NCI-H2227 (cell line): Measurements from ENCODE around the gene RNF130.

Experiments used
- DNase-seq: peaks from one replicate; lab custom pipeline; 2025; ENCODE audit not compliant: unreplicated experiment; lab: John Stamatoyannopoulos, UW

Gene RNF130, protein sequence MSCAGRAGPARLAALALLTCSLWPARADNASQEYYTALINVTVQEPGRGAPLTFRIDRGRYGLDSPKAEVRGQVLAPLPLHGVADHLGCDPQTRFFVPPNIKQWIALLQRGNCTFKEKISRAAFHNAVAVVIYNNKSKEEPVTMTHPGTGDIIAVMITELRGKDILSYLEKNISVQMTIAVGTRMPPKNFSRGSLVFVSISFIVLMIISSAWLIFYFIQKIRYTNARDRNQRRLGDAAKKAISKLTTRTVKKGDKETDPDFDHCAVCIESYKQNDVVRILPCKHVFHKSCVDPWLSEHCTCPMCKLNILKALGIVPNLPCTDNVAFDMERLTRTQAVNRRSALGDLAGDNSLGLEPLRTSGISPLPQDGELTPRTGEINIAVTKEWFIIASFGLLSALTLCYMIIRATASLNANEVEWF

DNA sequence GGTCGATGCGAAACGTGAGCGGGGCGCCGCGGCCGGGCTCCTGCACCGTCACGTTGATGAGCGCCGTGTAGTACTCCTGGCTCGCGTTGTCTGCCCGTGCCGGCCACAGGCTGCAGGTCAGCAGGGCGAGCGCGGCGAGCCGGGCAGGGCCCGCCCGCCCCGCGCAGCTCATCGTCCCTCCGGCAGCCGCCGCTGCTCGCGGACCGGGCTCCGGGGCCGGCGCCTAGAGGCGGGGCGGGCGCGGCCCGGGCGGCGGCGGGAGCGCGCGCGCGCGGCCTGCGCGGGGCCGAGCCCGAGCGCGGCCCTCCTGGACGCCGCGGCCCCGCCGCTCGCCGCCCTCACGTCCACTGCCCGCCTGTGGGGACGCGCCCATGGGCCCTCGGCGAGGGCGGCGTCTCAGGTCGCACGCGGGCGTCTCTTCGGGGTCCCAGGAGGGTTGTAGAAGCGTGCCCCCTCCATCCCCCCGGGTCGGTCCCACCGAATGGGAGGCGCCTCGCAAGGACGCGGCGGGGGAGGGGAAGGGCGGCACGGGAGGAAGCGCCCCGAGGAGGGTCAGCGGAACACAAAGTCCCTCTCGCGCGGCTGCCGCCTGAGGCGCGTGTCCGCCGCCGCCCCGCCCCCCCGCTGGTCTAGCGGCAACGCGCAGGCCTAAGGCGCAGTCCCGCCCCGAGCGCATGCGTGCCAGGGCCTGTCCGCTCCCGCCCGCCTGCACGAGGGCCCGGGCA lies at the start of gene RNF130:
Gene RNF130, minus strand, starts transcription at position 229 of the 725 bp plus-strand sequence. Its CDS starts 57 bp downstream, at position 172.
- peak; percentile 93 for DNase-seq

DNA sequence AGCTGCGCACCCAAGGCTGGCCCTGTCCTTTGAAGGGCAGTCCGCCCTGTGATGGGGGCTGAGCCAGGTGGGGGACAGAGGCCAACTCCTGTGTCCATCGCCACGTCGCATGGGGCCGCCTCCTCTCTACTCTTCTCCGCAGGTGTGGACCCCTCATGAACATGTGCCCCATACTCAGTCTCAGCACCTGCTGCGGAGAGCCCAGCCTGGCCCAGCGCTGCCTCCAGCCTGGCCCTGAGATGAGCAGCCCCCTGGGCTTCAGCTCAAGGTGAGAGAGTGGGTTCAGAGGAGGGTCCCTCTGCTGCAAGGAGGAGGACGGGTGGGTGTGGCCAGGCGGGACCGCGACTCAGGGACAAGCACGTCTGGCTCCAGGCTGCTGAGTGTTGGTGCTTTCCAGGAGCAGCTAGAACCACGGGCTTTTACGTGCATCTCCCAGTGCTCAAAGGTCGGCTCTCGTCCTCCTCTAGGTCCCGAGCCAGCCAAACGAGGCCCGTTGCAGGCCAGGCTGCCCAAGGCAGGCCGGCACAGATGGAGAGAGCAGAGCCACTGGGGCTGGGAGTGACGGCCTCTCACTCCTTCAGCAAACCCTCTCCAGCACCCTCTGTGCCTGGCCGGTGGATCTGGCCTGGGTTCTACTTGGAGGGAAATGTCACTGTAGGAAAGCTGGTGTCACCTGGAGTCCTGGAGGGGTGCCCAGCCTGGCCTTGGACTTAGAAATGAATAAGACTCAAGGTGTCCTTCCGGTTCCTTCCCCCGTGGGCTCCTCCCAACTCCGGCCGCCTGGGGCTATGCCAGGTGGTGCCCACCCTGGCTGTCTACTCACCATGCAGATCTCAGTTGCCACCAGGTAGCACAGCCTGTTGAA lies 48.9 kb upstream of the RNF130 start:
- no peak for DNase-seq

GRCh38 chr5:180119903-180120236 lies 48.3 kb upstream of the RNF130 start:
- no peak for DNase-seq

GRCh38 chr5:180119031-180119902 lies 47.7 kb upstream of the RNF130 start:
- DNase-seq = no peak

- no peak for DNase-seq
Measured at GRCh38 chr5:180118391-180118791, 46.8 kb upstream of the RNF130 start.

- DNase-seq = no peak
Measured at GRCh38 chr5:180117000-180117725, 45.6 kb upstream of the RNF130 start.

DNA sequence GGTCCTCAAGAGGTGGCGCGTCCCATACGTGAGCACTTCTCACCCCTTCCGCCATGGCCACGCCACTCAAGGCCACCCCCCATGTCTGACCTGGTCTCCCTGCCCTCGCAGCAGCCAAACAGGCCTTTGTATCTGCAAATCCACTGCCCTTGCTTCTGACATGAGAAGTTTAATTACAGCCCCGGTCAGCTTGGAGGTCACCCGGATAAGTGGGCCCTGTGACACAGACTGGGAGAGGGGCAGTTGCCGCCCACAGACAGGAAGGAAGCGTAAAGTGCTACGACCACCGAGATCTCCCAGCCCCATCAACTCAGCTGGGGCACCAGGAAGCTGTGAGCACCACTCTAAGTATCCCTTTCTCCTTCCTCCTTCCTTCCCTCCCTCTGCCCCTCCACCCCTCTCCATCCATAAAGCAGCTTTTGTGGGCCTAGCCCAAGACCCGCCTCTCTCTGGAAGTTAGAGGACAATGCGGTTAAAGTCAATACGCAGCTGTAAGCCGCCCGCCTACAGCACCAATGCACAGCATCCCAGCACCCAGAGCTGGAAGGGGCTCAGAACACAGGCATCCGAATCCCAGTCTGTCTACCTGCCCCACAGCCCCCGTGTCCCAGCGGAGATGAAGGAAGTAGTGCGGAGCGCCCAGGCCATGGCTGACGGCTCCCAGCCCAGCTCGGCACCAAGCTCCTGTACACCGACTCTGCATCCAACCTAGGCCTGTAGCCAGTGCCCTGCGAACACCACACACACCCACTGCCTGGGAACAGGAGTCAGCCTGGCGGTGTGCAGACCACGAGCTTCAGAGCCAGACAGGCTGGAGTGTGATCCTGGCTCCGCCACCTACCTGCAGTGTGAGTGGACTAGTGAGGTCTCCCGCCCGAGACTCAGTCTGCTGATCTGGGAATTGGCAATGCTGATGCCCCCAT lies 44.8 kb upstream of the RNF130 start:
- no peak for DNase-seq

DNA sequence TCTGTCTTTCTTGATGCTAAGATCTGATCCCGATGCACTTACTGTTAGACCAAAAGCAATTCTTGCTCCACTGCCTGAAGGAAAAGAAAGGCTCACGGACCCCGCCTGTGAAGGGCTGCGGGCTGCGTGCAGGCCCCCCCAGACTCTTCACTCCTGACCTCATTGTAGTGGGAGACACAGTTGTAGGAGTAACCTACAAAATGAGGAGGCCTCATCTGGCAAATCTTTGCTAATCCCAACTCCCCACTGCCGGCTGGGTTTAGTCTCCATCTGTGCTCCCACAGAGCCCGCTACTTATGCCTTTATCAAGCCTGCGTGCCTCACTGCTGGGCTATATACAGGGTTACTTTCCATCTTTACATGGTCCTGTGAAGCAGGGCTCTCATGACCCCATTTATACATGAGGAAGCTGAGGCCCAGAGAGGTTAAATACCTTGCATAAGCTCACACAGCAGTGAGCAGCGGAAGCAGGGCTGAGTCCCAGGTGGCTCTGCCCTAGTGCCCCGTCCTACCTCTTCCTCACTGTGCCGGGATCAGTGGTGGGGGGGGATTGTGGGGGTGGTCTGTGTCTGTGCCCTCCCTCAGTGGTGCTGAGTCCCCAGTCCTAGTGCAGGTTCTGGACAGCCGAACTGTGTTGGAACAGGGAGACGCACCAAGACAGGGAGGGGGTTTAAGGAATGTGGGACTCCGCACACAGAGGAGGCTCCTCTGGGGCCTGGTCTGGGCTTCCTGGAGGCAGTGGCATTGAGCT lies 43.9 kb upstream of the RNF130 start:
- DNase-seq = no peak

- DNase-seq = no peak
Measured at GRCh38 chr5:180114304-180115003, 42.9 kb upstream of the RNF130 start.

DNA sequence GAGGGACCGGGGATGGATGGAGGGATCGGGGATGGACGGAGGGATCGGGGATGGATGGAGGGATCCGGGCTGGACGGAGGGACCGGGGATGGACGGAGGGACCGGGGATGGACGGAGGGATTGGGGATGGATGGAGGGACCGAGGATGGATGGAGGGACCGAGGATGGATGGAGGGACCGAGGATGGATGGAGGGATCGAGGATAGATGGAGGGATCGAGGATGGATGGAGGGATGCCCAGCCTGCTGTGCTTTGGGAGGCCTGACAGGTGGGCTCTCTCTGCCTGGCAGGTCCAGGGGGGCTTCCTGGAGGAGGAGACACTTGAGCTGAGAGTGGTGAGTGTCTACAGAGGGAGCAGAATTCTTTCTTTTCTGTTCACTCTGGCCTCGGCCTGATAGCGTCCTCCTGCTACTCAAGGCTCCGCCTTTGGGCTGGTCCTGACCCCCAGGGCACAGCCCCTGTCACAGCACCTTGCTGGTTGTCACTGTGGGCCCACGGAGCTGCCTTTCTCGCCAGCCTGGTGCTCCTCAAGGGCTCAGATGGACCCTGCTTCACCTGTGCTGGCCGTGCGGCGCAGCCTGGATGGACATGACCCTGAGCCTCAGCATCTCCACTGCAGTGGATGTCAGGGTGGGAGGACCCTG lies 42.2 kb upstream of the RNF130 start:
- DNase-seq = no peak

GRCh38 chr5:180112181-180112861 lies 40.8 kb upstream of the RNF130 start:
- DNase-seq = no peak

DNA sequence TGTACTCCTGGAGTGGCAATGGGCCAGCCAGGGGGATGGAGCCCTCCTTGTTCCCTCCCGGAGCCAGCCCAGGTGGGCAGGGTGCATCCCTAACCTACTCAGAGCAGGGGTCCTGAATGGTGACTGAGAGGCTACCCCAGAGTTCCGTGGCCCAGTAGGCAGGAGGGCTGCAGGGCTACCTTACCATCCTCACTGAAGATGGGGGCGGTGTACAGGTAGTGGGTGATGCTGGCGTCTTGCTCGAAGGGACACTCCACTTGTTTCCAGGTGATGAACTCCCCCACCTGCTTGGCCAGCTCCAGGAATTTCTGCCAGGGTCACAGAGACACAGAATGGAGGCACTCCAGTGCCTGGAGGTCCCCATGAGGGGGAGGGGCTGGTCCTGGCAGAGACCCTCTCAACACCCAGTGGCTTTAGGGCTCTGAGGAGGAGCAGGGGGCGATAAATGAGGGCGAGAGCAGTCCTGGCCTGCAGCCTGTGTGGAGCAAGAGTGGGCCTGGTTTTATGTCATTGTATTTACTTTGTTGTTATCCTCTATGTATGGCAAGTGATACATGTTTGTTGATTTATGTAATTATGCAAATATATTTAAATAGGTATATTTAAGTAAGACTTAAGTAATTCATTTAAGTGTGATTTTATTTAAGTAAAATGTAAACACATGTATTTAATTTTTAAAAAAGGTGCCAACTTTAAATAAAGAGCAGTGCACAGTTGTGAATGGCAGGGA lies 39.9 kb upstream of the RNF130 start:
- DNase-seq = no peak

GRCh38 chr5:180109920-180110319 lies 38.4 kb upstream of the RNF130 start:
- no peak for DNase-seq

DNA sequence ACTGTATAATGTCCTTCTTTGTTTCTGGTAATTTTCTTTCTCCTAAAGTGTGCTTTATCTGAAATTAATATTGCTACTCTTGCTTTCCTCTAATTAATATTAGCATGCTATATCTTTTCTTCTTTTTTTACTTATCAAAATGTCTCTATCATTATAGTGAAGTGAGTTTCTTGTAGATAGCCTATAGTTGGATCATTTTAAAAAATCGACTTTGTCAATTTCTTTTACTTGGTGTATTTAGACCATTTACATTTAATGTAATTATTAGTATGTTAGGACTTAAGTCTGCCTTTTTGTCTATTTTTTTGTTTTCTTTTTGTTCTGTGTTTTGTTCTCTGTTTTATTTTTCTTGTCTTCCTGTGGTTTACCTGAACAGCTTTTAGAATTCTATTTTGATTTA lies 35.4 kb upstream of the RNF130 start:
- no peak for DNase-seq

DNA sequence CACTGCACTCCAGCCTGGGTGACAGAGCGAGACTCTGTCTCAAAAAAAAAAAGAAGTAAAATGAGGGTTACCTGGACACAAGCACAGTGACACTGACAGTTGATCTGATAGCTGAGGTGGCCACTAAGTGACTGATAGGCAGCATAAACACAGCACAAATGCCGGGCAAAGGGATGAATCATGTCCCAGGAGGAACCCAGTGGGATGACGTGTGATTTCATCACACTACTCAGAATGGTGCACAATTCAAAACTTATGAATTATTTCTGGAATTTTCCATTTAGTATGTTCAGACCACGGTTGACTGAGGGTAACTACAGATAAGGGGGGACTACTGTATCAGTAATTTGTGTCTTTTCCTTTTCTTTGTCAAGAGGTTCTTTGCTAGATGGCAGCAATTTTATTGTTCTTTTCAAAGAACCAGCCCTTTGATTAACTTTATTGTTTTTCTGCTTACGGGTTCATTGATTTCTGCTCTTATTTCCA lies 34.3 kb upstream of the RNF130 start:
- no peak for DNase-seq

- no peak for DNase-seq
Measured at GRCh38 chr5:180104168-180104530, 32.6 kb upstream of the RNF130 start.
